Breast epithelium (tissue), 4 donors: ENCODE data around the gene CNNM2. TPM values are rescaled to one million over a fixed set of nuclear protein-coding genes. Genes with fewer than 3 reads are reported as not detected.
"Not testable (repeated sequence)": the region's sequence is repeated elsewhere in the genome, so short reads cannot be mapped to it uniquely, and the experiment has no call there.

ENCODE experiments used
- DNase-seq, 2 donors: peaks; one replicate each; pipeline ENCODE4 v3.0.0-alpha.2; 2019; ENCODE audit warnings: low spot score in 2 of 2
- H3K27ac ChIP-seq, 2 donors: fragments of 200-600 bp; sonication (generic) in 1 of 2; one replicate each; pipeline ENCODE4 v1.5.1; 2016 to 2019; ENCODE audit warnings: mild to moderate bottlenecking in 1 of 2
- H3K27me3 ChIP-seq, 2 donors: fragments of 200-600 bp; sonication (generic) in 1 of 2; one replicate each; pipeline versions ENCODE4 v1.5.1 to v1.6.0; 2017 to 2019; ENCODE audit warnings: control low read depth in 1 of 2, mild to moderate bottlenecking in 1 of 2
- H3K36me3 ChIP-seq: fragments of 200-600 bp; one replicate; pipeline ENCODE4 v1.5.1; 2019
- H3K4me1 ChIP-seq, 2 donors: fragments of 200-600 bp; sonication (generic); one replicate each; pipeline ENCODE4 v1.5.1; 2016 to 2019; ENCODE audit warnings: control low read depth in 1 of 2
- H3K4me3 ChIP-seq, 3 donors: fragments of 200-600 bp; sonication (generic); 1 replicate in 2 of 3; 2 replicates in 1 of 3; pipeline ENCODE4 v1.5.1; 2016 to 2019; ENCODE audit warnings: mild to moderate bottlenecking in 3 of 3, moderate library complexity in 2 of 3
- H3K9me3 ChIP-seq, 2 donors: fragments of 200-600 bp; sonication (generic) in 1 of 2; one replicate each; pipeline ENCODE4 v1.5.1; 2016 to 2019; ENCODE audit warnings: control low read depth in 1 of 2
- POLR2A ChIP-seq: fragments of 450-650 bp; IDR thresholded peaks from one replicate; pipeline ENCODE4 v1.6.1; 2016; ENCODE audit warnings: antibody characterized with exemption, mild to moderate bottlenecking, moderate library complexity
- POLR2AphosphoS5 ChIP-seq, 3 donors: sonication (generic); formaldehyde crosslinking; IDR thresholded peaks; one replicate each; pipeline ENCODE4 v1.6.1; 2017; ENCODE audit warnings: antibody characterized with exemption in 3 of 3
- intact Hi-C: fragments of 100-400 bp; cut with DNase I; formaldehyde crosslinking; loops from one replicate; pipeline ENCODE4 v1.15.1; 2023; ENCODE audit warnings: low total_unique reads
- total RNA-seq, 3 donors: library from RNA; depleted of rRNA; stranded (reverse); fragments of >200 nt; gene quantifications; one replicate each; pipeline ENCODE4 v1.1.0, GENCODE V29; 2016
- TF ChIP-seq, protein P1 (sequence below), 3 donors: fragments of 450-650 bp; IDR thresholded peaks; one replicate each; pipeline ENCODE4 v1.5.1; 2016 to 2017; ENCODE audit warnings: antibody characterized with exemption in 3 of 3, mild to moderate bottlenecking in 3 of 3, moderate library complexity in 3 of 3

The CNNM2 gene
- total RNA-seq, 3 donors from 2014 or later = 6.4 to 7.2 (median 6.7) TPM

DNA sequence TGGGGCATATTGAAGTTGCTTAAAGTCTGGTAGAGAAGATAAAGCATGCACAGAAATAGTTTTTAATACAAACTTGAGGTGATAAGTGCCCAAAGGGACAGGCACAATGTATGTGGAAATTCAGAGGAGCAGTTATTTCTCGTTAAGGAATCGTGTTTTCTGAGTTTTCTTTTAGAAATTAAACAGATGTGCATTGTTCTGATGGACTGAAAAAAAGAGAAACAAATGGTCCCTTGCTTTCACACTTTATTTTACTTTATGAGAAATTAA lies 45.6 kb downstream of the CNNM2 start:
- Histone ChIP-seq H3K4me3 (no peak overlapping the region), H3K27me3 (no peaks in the 10 kb centered on the region), H3K27ac (no peak overlapping the region), H3K9me3 (no peaks in the 10 kb centered on the region), H3K4me1 (no peaks in the 10 kb centered on the region), H3K36me3 (no peaks in the 10 kb centered on the region)
- no peak for DNase-seq
- TF ChIP-seq, protein P1, sequence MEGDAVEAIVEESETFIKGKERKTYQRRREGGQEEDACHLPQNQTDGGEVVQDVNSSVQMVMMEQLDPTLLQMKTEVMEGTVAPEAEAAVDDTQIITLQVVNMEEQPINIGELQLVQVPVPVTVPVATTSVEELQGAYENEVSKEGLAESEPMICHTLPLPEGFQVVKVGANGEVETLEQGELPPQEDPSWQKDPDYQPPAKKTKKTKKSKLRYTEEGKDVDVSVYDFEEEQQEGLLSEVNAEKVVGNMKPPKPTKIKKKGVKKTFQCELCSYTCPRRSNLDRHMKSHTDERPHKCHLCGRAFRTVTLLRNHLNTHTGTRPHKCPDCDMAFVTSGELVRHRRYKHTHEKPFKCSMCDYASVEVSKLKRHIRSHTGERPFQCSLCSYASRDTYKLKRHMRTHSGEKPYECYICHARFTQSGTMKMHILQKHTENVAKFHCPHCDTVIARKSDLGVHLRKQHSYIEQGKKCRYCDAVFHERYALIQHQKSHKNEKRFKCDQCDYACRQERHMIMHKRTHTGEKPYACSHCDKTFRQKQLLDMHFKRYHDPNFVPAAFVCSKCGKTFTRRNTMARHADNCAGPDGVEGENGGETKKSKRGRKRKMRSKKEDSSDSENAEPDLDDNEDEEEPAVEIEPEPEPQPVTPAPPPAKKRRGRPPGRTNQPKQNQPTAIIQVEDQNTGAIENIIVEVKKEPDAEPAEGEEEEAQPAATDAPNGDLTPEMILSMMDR (IDR thresholded peaks at IDR 0.05) = no peak
- TF ChIP-seq POLR2A (no peak), POLR2AphosphoS5 (IDR thresholded peaks at IDR 0.05) (no peak)
- intact Hi-C loops = no loop called here

DNA sequence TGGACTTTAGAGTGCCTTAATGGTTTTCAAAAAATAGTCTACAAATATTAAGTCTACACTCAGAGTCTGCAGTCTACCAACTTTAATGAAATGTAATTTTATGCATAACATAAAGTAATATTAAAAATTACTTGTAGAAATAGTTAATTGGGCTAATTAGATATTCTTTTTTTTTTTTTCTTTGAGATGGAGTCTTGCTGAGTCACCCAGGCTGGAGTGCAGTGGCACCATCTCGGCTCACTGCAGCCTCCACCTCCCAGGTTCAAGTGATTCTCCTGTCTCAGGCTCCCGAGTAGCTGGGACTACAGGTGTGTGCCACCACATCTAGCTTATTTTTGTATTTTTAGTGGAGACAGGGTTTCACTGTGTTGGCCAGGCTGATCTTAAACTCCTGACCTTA lies 46.0 kb downstream of the CNNM2 start:
- H3K4me3 ChIP-seq, H3K36me3 ChIP-seq, intact Hi-C loops, H3K27me3 ChIP-seq, H3K27ac ChIP-seq, DNase-seq, H3K4me1 ChIP-seq, H3K9me3 ChIP-seq: not testable (repeated sequence)

DNA sequence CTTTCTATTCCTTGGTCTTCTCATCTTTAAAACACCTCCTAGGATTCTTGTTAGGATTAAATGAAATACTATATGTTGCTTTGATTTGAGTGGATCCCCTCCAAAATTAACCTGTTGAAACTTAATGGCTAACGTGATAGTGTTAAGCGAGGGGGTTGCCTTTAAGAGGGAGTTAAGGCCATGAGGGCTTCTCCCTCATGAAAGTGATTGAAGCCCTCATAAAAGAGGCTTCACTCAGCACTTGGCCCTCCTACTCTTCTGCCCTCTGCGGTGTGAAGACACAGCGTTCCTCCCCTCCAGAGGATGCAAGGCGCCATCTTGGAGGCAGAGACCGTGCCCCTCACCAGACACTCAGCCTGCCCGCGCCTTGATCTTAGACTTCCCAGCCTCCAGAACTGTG lies 46.6 kb downstream of the CNNM2 start:
- no peak for DNase-seq
- Histone ChIP-seq H3K36me3 (no peaks in the 10 kb centered on the region), H3K27ac (no peak overlapping the region), H3K4me1 (no peaks in the 10 kb centered on the region), H3K9me3 (no peaks in the 10 kb centered on the region), H3K4me3 (no peak overlapping the region), H3K27me3 (no peaks in the 10 kb centered on the region)
- intact Hi-C loops = no loop called here
- TF ChIP-seq POLR2A = no peak
- TF ChIP-seq, protein P1 (IDR thresholded peaks at IDR 0.05) = no peak

DNA sequence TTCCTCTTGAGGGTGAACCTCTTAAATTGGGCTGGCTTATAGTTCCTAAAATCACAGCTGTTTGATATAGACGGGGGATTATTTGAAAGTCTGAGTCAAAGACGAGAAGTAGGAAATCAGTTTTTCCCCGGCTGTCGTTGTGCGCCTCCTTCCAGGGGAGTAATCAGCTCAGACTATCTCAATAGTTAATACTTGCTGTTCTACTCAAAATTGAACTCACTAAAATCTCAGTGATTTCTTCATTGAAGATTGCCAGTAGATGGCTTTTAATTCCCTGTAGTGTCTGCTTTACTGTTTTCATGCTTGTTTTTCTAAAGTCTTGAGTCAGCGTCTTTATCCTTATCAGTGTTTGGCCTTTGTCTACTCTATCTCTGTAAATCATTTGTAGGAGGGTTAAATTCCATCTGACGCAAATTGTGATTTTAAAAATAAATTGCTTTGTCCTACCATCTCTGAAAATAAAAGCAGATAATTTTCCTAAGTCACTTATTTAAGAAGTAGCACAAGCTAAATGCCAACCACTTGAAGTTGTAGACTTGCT lies 47.3 kb downstream of the CNNM2 start:
- Histone ChIP-seq H3K27ac (no peak overlapping the region), H3K36me3 (no peaks in the 10 kb centered on the region), H3K9me3 (no peaks in the 10 kb centered on the region), H3K4me1 (no peaks in the 10 kb centered on the region), H3K4me3 (no peak overlapping the region), H3K27me3 (no peaks in the 10 kb centered on the region)
- no peak for DNase-seq
- intact Hi-C loops = no loop called here
- TF ChIP-seq POLR2A (no peak), POLR2AphosphoS5 (IDR thresholded peaks at IDR 0.05) (no peak)
- TF ChIP-seq, protein P1 (IDR thresholded peaks at IDR 0.05) = no peak

DNA sequence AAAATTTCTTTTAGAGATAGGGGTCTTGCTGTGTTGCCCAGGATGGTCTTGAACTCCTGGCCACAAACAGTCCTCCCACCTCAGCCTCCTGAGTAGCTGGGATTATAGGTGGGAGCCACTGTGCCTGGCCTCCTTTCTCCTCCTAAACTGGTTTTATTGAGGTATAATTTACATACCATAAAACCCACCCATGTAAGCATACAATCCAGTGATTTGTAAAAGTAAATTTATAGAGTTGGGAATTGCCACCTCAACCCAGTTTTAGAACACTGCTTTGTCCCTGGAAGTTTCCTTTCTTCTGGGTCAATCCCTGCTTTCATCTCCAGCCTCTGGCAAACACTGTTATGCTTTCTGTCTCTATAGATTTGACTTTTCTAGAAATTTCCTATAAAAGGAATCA lies 49.0 kb downstream of the CNNM2 start:
- no peaks in the 10 kb centered on the region for H3K9me3 ChIP-seq
- no peaks in the 10 kb centered on the region for H3K36me3 ChIP-seq
- no peaks in the 10 kb centered on the region for H3K4me1 ChIP-seq
- H3K27me3 ChIP-seq = no peaks in the 10 kb centered on the region
- H3K4me3 ChIP-seq = no peak overlapping the region
- DNase-seq = no peak
- TF ChIP-seq POLR2AphosphoS5 (IDR thresholded peaks at IDR 0.05) = no peak
- TF ChIP-seq, protein P1 (IDR thresholded peaks at IDR 0.05) = no peak
- no peak for TF ChIP-seq POLR2A
- intact Hi-C loops = no loop called here
- no peak overlapping the region for H3K27ac ChIP-seq
